ENCODE data around the gene GRID1. TPM values are rescaled to one million over a fixed set of nuclear protein-coding genes. Genes with fewer than 3 reads are reported as not detected.

Gene GRID1
- total RNA-seq, 1 experiment from 2014 or later = 0.37 TPM

GRCh38 chr10:86301971-86302370, 64.6 kb downstream of the GRID1 start (continued):
- no peak for TF ChIP-seq E2F1 (CRISPR knock-in tag; IDR thresholded peaks at IDR 0.05)
- TF ChIP-seq ATF2 (CRISPR knock-in tag; IDR thresholded peaks at IDR 0.05; ENCODE audit: borderline replicate concordance, low read depth) = no peak
- TF ChIP-seq SMAD4 (CRISPR knock-in tag; IDR thresholded peaks at IDR 0.05) = no peak
- no peak for TF ChIP-seq ZNF416 (CRISPR knock-in tag; IDR thresholded peaks at IDR 0.05)
- TF ChIP-seq FOXP4 (CRISPR knock-in tag; IDR thresholded peaks at IDR 0.05) = no peak
- TF ChIP-seq FOXJ3 (CRISPR knock-in tag; IDR thresholded peaks at IDR 0.05; ENCODE audit: borderline replicate concordance) = no peak
- TF ChIP-seq SMAD3 (CRISPR knock-in tag; IDR thresholded peaks at IDR 0.05; ENCODE audit: borderline replicate concordance) = no peak
- no peak for TF ChIP-seq KAT7 (CRISPR knock-in tag; IDR thresholded peaks at IDR 0.05; ENCODE audit: borderline replicate concordance)

GRCh38 chr10:86300931-86301830, 65.4 kb downstream of the GRID1 start:
- H3K4me3 Mint-ChIP-seq = no peak overlapping the region
- no peaks in the 10 kb centered on the region for H3K27me3 Mint-ChIP-seq (ENCODE audit: low read depth)
- H3K9me3 Mint-ChIP-seq = peaks cover 9% of the 10 kb centered on the region
- no peak overlapping the region for H3K27ac Mint-ChIP-seq
- peaks cover 7% of the 10 kb centered on the region for H3K4me1 Mint-ChIP-seq
- DNase-seq (ENCODE audit: low spot score) = no peak
- no peaks in the 10 kb centered on the region for H3K36me3 Mint-ChIP-seq
- TF ChIP-seq CDX4 (CRISPR knock-in tag; IDR thresholded peaks at IDR 0.05; ENCODE audit: borderline replicate concordance) = no peak
- TF ChIP-seq ZNF138 (CRISPR knock-in tag; conservative IDR thresholded peaks at IDR 0.05) = no peak
- TF ChIP-seq MAX (CRISPR knock-in tag; IDR thresholded peaks at IDR 0.05) = no peak
- TF ChIP-seq ZNF425 (CRISPR knock-in tag; conservative IDR thresholded peaks at IDR 0.05) = no peak
- TF ChIP-seq EMX1 (CRISPR knock-in tag; IDR thresholded peaks at IDR 0.05) = no peak
- TF ChIP-seq FOXJ3 (CRISPR knock-in tag; IDR thresholded peaks at IDR 0.05; ENCODE audit: borderline replicate concordance) = no peak
- TF ChIP-seq NFE2L1 (CRISPR knock-in tag; IDR thresholded peaks at IDR 0.05) = no peak
- no peak for TF ChIP-seq ATF1 (CRISPR knock-in tag; IDR thresholded peaks at IDR 0.05)
- no peak for TF ChIP-seq GRHL2 (CRISPR knock-in tag; IDR thresholded peaks at IDR 0.05; ENCODE audit: insufficient replicate concordance, severe bottlenecking)
- TF ChIP-seq IRF1 (CRISPR knock-in tag; IDR thresholded peaks at IDR 0.05) = no peak
- TF ChIP-seq USF2 (CRISPR knock-in tag; IDR thresholded peaks at IDR 0.05) = no peak
- TF ChIP-seq ERG (CRISPR knock-in tag; IDR thresholded peaks at IDR 0.05) = no peak
- POLR2A ChIA-PET = no interaction called here
- no peak for ATAC-seq
- CTCF ChIA-PET = interaction anchor here (0.6 to 1.2 kb wide), 3 partner anchors 9 to 48 kb away, joined by 3 to 4 read pairs (median 4); no protein-coding TSS in a partner anchor

All from WTC11 (cell line).